ENCODE data around the gene UBE2J1. TPM values are rescaled to one million over a fixed set of nuclear protein-coding genes. Genes with fewer than 3 reads are reported as not detected.

The UBE2J1 gene
- total RNA-seq, 1 donor from 2014 or later, result 46.9 TPM

DNA sequence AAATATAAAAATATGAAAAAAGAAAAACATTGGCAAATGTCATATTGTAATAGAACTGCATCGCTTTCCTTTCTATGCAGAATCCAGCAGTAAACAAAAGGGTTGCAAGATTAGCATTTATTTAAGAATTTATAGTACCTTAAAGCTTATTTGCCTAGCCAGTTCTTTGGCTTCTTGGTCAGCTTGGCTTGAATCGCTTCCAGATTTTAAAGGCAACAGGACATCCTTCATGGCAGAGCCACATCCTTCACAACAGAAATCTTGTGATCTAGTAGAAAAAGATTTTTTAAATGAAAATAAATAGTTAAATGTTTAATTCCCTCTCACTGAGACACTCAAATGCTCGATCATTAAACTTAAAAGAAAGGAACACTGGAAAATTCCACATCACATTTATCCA lies 17.4 kb downstream of the UBE2J1 start:
- H3K27ac ChIP-seq, result no peak overlapping the region
- no peaks in the 10 kb centered on the region for H3K4me1 ChIP-seq
- no peak overlapping the region for H3K4me3 ChIP-seq
- H3K27me3 ChIP-seq (ENCODE audit: low read depth), result no peaks in the 10 kb centered on the region
- TF ChIP-seq, protein P1, sequence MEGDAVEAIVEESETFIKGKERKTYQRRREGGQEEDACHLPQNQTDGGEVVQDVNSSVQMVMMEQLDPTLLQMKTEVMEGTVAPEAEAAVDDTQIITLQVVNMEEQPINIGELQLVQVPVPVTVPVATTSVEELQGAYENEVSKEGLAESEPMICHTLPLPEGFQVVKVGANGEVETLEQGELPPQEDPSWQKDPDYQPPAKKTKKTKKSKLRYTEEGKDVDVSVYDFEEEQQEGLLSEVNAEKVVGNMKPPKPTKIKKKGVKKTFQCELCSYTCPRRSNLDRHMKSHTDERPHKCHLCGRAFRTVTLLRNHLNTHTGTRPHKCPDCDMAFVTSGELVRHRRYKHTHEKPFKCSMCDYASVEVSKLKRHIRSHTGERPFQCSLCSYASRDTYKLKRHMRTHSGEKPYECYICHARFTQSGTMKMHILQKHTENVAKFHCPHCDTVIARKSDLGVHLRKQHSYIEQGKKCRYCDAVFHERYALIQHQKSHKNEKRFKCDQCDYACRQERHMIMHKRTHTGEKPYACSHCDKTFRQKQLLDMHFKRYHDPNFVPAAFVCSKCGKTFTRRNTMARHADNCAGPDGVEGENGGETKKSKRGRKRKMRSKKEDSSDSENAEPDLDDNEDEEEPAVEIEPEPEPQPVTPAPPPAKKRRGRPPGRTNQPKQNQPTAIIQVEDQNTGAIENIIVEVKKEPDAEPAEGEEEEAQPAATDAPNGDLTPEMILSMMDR (IDR thresholded peaks at IDR 0.05), result no peak
- peaks cover 94% of the 10 kb centered on the region for H3K36me3 ChIP-seq
- intact Hi-C loops (cut with DNase I), result no loop called here
- no peak for ATAC-seq
- no peaks in the 10 kb centered on the region for H3K9me3 ChIP-seq
- no peak for DNase-seq

GRCh38 chr6:89330910-89331309 lies 21.6 kb downstream of the UBE2J1 start:
- Histone ChIP-seq H3K36me3 (peaks cover 98% of the 10 kb centered on the region), H3K4me3 (no peak overlapping the region), H3K27me3 (ENCODE audit: low read depth) (no peaks in the 10 kb centered on the region), H3K27ac (no peak overlapping the region), H3K4me1 (no peaks in the 10 kb centered on the region), H3K9me3 (no peaks in the 10 kb centered on the region)
- ATAC-seq (no peak), DNase-seq (no peak)
- TF ChIP-seq, protein P1 (IDR thresholded peaks at IDR 0.05), result no peak
- intact Hi-C loops (cut with DNase I), result no loop called here

DNA sequence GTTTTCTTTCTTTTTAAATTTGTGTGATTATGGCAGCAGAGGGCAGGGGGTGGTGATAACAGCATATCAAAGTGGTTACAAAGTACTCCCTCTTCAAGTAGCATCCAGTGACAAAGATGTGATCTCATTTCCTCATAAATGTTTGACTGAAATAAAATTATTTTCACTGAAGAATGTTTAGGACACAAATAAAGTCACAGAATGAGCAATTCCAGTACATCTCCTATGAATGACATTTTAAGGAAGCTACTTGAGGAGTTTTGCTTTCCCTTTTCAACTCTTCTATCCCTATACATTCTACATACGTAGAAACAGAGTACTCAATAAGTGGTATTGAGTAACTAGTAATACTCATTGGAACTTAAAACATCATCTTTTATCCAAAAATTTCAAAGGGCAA lies 23.5 kb downstream of the UBE2J1 start:
- intact Hi-C loops (cut with DNase I), result no loop called here
- Histone ChIP-seq H3K27me3 (ENCODE audit: low read depth) (no peaks in the 10 kb centered on the region), H3K27ac (no peak overlapping the region), H3K4me3 (no peak overlapping the region), H3K9me3 (no peaks in the 10 kb centered on the region), H3K36me3 (peaks cover 80% of the 10 kb centered on the region), H3K4me1 (no peaks in the 10 kb centered on the region)
- DNase-seq, result no peak
- TF ChIP-seq, protein P1 (IDR thresholded peaks at IDR 0.05), result no peak
- no peak for ATAC-seq

- Histone ChIP-seq H3K36me3 (peaks cover 35% of the 10 kb centered on the region), H3K27me3 (ENCODE audit: low read depth) (no peaks in the 10 kb centered on the region), H3K27ac (no peak overlapping the region), H3K9me3 (no peaks in the 10 kb centered on the region), H3K4me1 (peaks cover 7% of the 10 kb centered on the region), H3K4me3 (no peak overlapping the region)
- intact Hi-C loops (cut with DNase I), result no loop called here
- ATAC-seq (no peak), DNase-seq (no peak)
- TF ChIP-seq, protein P1 (IDR thresholded peaks at IDR 0.05), result no peak
Measured at GRCh38 chr6:89324304-89324703, 28.2 kb downstream of the UBE2J1 start.

DNA sequence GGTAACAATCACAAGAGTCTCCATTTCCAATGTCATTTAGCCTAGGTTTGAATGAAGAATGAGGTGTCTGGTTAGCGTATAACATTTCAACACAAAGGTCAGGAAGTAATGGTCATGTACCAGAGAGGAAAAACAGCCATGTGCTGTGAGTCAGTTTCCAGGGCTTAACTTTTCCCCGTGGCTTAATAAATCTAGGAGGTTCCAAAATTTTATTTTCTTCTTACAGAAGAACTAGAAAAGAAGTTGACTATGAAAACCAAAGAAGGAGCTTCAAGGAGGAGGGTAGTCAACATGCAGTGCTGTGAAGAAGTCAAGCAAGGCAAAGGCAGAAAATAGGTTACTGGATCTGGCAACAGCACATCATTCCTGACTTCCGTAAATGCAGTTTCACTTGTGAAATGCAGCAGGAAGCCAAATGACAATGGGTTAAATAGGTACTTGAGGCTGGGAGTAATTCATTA lies 29.0 kb downstream of the UBE2J1 start:
- Histone ChIP-seq H3K9me3 (no peaks in the 10 kb centered on the region), H3K4me1 (peaks cover 7% of the 10 kb centered on the region), H3K27ac (no peak overlapping the region), H3K27me3 (ENCODE audit: low read depth) (no peaks in the 10 kb centered on the region), H3K36me3 (peaks cover 28% of the 10 kb centered on the region), H3K4me3 (no peak overlapping the region)
- ATAC-seq (no peak), DNase-seq (no peak)
- intact Hi-C loops (cut with DNase I), result no loop called here
- TF ChIP-seq, protein P1 (IDR thresholded peaks at IDR 0.05), result no peak
